CD14-positive monocyte (primary cell): ENCODE measurements around the gene ZBTB49. TPM values are rescaled to one million over a fixed set of nuclear protein-coding genes. Genes with fewer than 3 reads are reported as not detected.

Experiments used
- DNase-seq, 3 donors: peaks; one replicate each; pipeline ENCODE4 v3.0.0-alpha.2; 2011 to 2022
- H2AFZ ChIP-seq: 2 replicates; pipeline ENCODE4 v1.6.0; 2012; ENCODE audit warnings: mild to moderate bottlenecking, low read depth, low read length, inconsistent platforms; ENCODE audit not compliant: insufficient read depth, poor library complexity, severe bottlenecking
- H3K27ac ChIP-seq, 2 donors: 1 replicate in 1 of 2; 2 replicates in 1 of 2; pipeline ENCODE4 v1.5.1; 2012 to 2013; ENCODE audit warnings: low read length in 2 of 2, control low read depth in 1 of 2, inconsistent platforms in 1 of 2, low read depth in 1 of 2, mild to moderate bottlenecking in 1 of 2
- H3K27me3 ChIP-seq, 2 donors: one replicate each; pipeline versions ENCODE4 v1.6.0 to v1.6.1; 2011 to 2013; ENCODE audit warnings: low read length in 2 of 2; ENCODE audit not compliant: control insufficient read depth in 2 of 2, insufficient read depth in 2 of 2
- H3K36me3 ChIP-seq, 2 donors: replicated peaks in 1 of 2; 1 replicate in 1 of 2; 2 replicates in 1 of 2; pipeline versions ENCODE4 v1.5.1 to v1.6.1; 2012 to 2013; ENCODE audit warnings: low read length in 2 of 2, control low read depth in 1 of 2, inconsistent platforms in 1 of 2, mild to moderate bottlenecking in 1 of 2; ENCODE audit not compliant: insufficient read depth in 2 of 2, control insufficient read depth in 1 of 2
- H3K4me1 ChIP-seq, 2 donors: 1 replicate in 1 of 2; 2 replicates in 1 of 2; pipeline versions ENCODE4 v1.5.1 to v1.6.1; 2012 to 2013; ENCODE audit warnings: low read length in 2 of 2, control low read depth in 1 of 2, inconsistent platforms in 1 of 2, mild to moderate bottlenecking in 1 of 2, moderate library complexity in 1 of 2; ENCODE audit not compliant: insufficient read depth in 2 of 2, control insufficient read depth in 1 of 2
- H3K4me2 ChIP-seq: replicated peaks from 2 replicates; pipeline ENCODE3; 2012; ENCODE audit warnings: low read length, moderate library complexity, mild to moderate bottlenecking; ENCODE audit not compliant: poor library complexity, severe bottlenecking; ENCODE audit errors: extremely low read depth
- H3K4me3 ChIP-seq, 3 experiments: fragments of 200-600 bp in 1 of 3; sonication (generic) in 1 of 3; replicated peaks in 1 of 3; 1 replicate in 2 of 3; 2 replicates in 1 of 3; pipeline ENCODE4 v1.5.1; 2011 to 2013; ENCODE audit warnings: low read length in 3 of 3, mild to moderate bottlenecking in 3 of 3, control low read depth in 2 of 3, low read depth in 2 of 3, inconsistent platforms in 1 of 3, moderate library complexity in 1 of 3
- H3K79me2 ChIP-seq: 2 replicates; pipeline ENCODE4 v1.6.0; 2012; ENCODE audit warnings: mild to moderate bottlenecking, control low read depth, inconsistent platforms, low read length, moderate library complexity; ENCODE audit not compliant: insufficient read depth
- H3K9ac ChIP-seq: 2 replicates; pipeline ENCODE4 v1.6.0; 2017; ENCODE audit warnings: low read length, mild to moderate bottlenecking; ENCODE audit not compliant: insufficient read depth, poor library complexity, severe bottlenecking
- H3K9me3 ChIP-seq, 2 donors: replicated peaks in 1 of 2; 1 replicate in 1 of 2; 2 replicates in 1 of 2; pipeline versions ENCODE4 v1.5.1 to v1.6.1; 2012 to 2013; ENCODE audit warnings: low read length in 2 of 2, control low read depth in 1 of 2; ENCODE audit not compliant: control insufficient read depth in 1 of 2, insufficient read depth in 1 of 2
- H4K20me1 ChIP-seq: 2 replicates; pipeline ENCODE4 v1.6.0; 2012; ENCODE audit warnings: mild to moderate bottlenecking, low read length, control low read depth, moderate library complexity; ENCODE audit not compliant: insufficient read depth
- H3K27ac Mint-ChIP-seq, 7 donors: one replicate each; pipeline ENCODE4 v1.8.0; 2020; ENCODE audit warnings: mild to moderate bottlenecking in 7 of 7, mixed read lengths in 7 of 7, moderate library complexity in 6 of 7, inconsistent platforms in 2 of 7
- H3K27me3 Mint-ChIP-seq, 3 donors: one replicate each; pipeline ENCODE4 v1.8.0; 2021 to 2022; ENCODE audit warnings: low read depth in 3 of 3, mild to moderate bottlenecking in 3 of 3, mixed read lengths in 3 of 3, moderate library complexity in 3 of 3, inconsistent platforms in 1 of 3
- H3K36me3 Mint-ChIP-seq, 2 donors: one replicate each; pipeline ENCODE4 v1.8.0; 2020; ENCODE audit warnings: mixed read lengths in 2 of 2, inconsistent platforms in 1 of 2, mild to moderate bottlenecking in 1 of 2
- H3K4me1 Mint-ChIP-seq: one replicate; pipeline ENCODE4 v1.8.0; 2020; ENCODE audit warnings: mild to moderate bottlenecking, mixed read lengths
- H3K4me3 Mint-ChIP-seq, 2 donors: one replicate each; pipeline ENCODE4 v1.8.0; 2020; ENCODE audit warnings: mild to moderate bottlenecking in 2 of 2, mixed read lengths in 2 of 2, moderate library complexity in 1 of 2
- H3K9me3 Mint-ChIP-seq, 7 donors: one replicate each; pipeline ENCODE4 v1.8.0; 2020 to 2022; ENCODE audit warnings: mixed read lengths in 7 of 7, mild to moderate bottlenecking in 6 of 7, moderate library complexity in 6 of 7, inconsistent platforms in 2 of 7
- WGBS: methylation state at CpG from one replicate; pipeline ENCODE4 v1.1.5; 2013; ENCODE audit warnings: missing lambda C conversion rate; ENCODE audit not compliant: insufficient coverage; 5-methylcytosine and 5-hydroxymethylcytosine counted together
- intact Hi-C, 2 donors: fragments of 100-400 bp; cut with micrococcal nuclease; formaldehyde crosslinking; loops; one replicate each; pipeline versions ENCODE4 v1.15.0 to v1.15.1; 2023
- polyA plus RNA-seq, 3 donors: library from polyadenylated mRNA; depleted of rRNA in 1 of 3; unstranded in 2 of 3; stranded (reverse) in 1 of 3; fragments of 300-500 nt in 2 of 3; fragments of >200 nt in 1 of 3; fragmentation: Illumina TruSeq in 2 of 3; gene quantifications; 1 replicate in 2 of 3; 2 replicates in 1 of 3; pipeline ENCODE4 v1.2.3, GENCODE V29; 2012 to 2021
- TF ChIP-seq, protein P1 (sequence below): fragments of 200-600 bp; IDR thresholded peaks from one replicate; pipeline ENCODE4 v1.8.0; 2022; ENCODE audit warnings: antibody characterized with exemption, mild to moderate bottlenecking

The ZBTB49 gene
- polyA plus RNA-seq, 3 donors: 1.4 to 3.8 (median 1.7) TPM

DNA sequence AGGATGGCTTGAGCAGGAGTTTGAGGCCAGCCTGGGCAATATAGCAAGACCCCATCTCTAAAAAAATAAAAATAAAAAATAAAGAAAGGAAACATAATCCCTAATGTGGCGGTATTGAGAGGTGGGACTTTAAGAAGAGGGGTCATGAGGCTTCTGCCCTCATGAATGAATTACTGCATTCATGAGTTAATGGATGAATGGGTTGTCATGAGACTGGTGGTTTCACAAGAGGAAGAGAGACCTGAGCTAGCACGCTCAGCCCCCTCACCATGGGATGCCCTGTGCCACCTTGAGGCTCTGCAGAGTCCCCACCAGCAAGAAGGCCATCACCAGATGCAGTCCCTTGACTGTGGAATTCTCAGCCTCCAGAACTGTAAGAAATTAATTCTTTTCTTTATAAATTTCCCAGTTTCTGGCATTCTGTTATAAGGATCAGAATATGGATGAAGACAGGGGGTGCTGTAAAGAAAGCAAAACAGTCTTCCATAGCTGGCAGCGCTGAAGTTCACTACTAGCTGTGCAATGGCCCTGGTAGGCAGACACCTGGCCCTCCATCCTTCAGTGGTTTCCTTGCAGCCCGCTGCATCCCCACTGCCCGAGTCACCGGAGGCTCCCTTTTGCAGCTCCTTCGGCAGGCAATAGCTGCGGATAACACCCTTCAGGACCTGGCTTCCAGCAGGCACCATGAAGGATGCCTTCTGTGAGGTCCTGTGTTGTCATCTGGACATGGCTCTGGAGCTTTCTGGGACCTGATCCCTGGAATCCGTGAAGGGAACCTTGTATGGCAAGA, 52.0 kb downstream of the ZBTB49 start:
- Histone ChIP-seq H3K9ac (no peak overlapping the region), H3K27ac (no peak overlapping the region), H4K20me1 (no peaks in the 10 kb centered on the region), H3K36me3 (no peaks in the 10 kb centered on the region), H3K4me2 (no peak overlapping the region), H3K4me1 (no peaks in the 10 kb centered on the region), H2AFZ (no peak overlapping the region), H3K9me3 (no peaks in the 10 kb centered on the region), H3K79me2 (no peaks in the 10 kb centered on the region), H3K4me3 (no peak overlapping the region), H3K27me3 (no peaks in the 10 kb centered on the region)
- H3K27ac Mint-ChIP-seq: no peak overlapping the region
- WGBS: 86% methylated on average over 6 of the region's 9 CpGs
- H3K4me3 Mint-ChIP-seq: no peak overlapping the region
- TF ChIP-seq, protein P1, sequence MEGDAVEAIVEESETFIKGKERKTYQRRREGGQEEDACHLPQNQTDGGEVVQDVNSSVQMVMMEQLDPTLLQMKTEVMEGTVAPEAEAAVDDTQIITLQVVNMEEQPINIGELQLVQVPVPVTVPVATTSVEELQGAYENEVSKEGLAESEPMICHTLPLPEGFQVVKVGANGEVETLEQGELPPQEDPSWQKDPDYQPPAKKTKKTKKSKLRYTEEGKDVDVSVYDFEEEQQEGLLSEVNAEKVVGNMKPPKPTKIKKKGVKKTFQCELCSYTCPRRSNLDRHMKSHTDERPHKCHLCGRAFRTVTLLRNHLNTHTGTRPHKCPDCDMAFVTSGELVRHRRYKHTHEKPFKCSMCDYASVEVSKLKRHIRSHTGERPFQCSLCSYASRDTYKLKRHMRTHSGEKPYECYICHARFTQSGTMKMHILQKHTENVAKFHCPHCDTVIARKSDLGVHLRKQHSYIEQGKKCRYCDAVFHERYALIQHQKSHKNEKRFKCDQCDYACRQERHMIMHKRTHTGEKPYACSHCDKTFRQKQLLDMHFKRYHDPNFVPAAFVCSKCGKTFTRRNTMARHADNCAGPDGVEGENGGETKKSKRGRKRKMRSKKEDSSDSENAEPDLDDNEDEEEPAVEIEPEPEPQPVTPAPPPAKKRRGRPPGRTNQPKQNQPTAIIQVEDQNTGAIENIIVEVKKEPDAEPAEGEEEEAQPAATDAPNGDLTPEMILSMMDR: no peak
- no peaks in the 10 kb centered on the region for H3K36me3 Mint-ChIP-seq
- no peak for DNase-seq
- intact Hi-C loops: no loop called here
- peaks cover 5 to 13% (median 11%) of the 10 kb centered on the region in 3 donors for H3K27me3 Mint-ChIP-seq
- peaks cover 0 to 2% (median 0%) of the 10 kb centered on the region in 7 donors for H3K9me3 Mint-ChIP-seq
- H3K4me1 Mint-ChIP-seq: no peaks in the 10 kb centered on the region

- no peak overlapping the region for H3K9ac ChIP-seq
- Mint-ChIP-seq H3K4me3 (no peak overlapping the region), H3K27me3 (peaks cover 5 to 13% (median 10%) of the 10 kb centered on the region in 3 donors), H3K9me3 (peaks cover 0 to 2% (median 0%) of the 10 kb centered on the region in 7 donors), H3K4me1 (no peaks in the 10 kb centered on the region), H3K27ac (no peak overlapping the region), H3K36me3 (no peaks in the 10 kb centered on the region)
- intact Hi-C loops: no loop called here
- H3K4me2 ChIP-seq: no peak overlapping the region
- 71% methylated on average over 1 of the region's 5 CpGs for WGBS
- TF ChIP-seq, protein P1: no peak
- no peak overlapping the region for H3K27ac ChIP-seq
- DNase-seq: no peak
- H3K4me1 ChIP-seq: no peaks in the 10 kb centered on the region
- no peaks in the 10 kb centered on the region for H3K79me2 ChIP-seq
- no peak overlapping the region for H2AFZ ChIP-seq
- no peaks in the 10 kb centered on the region for H3K9me3 ChIP-seq
- no peaks in the 10 kb centered on the region for H3K36me3 ChIP-seq
- H3K27me3 ChIP-seq: no peaks in the 10 kb centered on the region
- no peaks in the 10 kb centered on the region for H4K20me1 ChIP-seq
- no peak overlapping the region for H3K4me3 ChIP-seq
These were observed 53.0 kb downstream of the ZBTB49 start for GRCh38 chr4:4343038-4343437.
